ENCODE measurements around the gene NSMCE1.

GRCh38 chr16:27273330-27273669 lies 4.7 kb upstream of the NSMCE1 start:
- no peak for TF ChIP-seq CTCF (IDR thresholded peaks at IDR 0.05 in 8 of 11, conservative IDR thresholded peaks at IDR 0.05 in 3 of 11)
- no peak for TF ChIP-seq POLR2AphosphoS5 (IDR thresholded peaks at IDR 0.05)

Data from spleen (tissue), 7 donors.